HG02870 (cell line): Measurements from ENCODE around the gene TEX9.
"Not testable (repeated sequence)": the region's sequence is repeated elsewhere in the genome, so short reads cannot be mapped to it uniquely, and the experiment has no call there.

Experiments used
- ATAC-seq: cut with Tn5 transposase; IDR thresholded peaks from one replicate; pipeline ENCODE4 v1.9.1; 2021; ENCODE audit warnings: mild to moderate bottlenecking, moderate library complexity; ENCODE audit not compliant: unreplicated experiment

TEX9 gene

GRCh38 chr15:56361987-56362386, 3.2 kb upstream of the TEX9 start:
- ATAC-seq, result no peak

- no peak for ATAC-seq
These were observed 985 bp downstream of the TEX9 start for GRCh38 chr15:56366211-56366610.

- no peak for ATAC-seq
These were observed 1.9 kb downstream of the TEX9 start for GRCh38 chr15:56367156-56367555.

- no peak for ATAC-seq
These were observed 4.0 kb downstream of the TEX9 start for GRCh38 chr15:56369234-56369633.

GRCh38 chr15:56371495-56372147, 6.4 kb downstream of the TEX9 start:
- peak; percentile 91 for ATAC-seq

GRCh38 chr15:56374693-56375092, 9.5 kb downstream of the TEX9 start:
- ATAC-seq, result not testable (repeated sequence)

DNA sequence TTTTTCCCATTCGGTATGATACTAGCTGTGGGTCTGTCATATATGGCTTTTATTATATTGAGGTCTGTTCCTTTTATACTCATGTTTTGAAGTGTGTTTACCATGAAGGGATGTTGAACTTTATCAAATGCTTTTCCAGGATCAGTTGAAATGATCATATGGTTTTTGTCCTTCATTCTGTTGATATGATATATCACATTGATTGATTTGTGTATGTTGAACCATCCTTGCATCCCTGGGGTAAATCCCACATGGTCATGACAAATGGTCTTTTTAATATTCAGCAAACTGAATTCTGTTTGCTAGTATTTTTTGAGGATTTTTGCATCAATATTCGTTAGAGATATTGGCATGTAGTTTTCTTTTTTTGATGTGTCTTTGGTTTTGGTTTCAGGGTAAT, 12.6 kb downstream of the TEX9 start:
- ATAC-seq, result not testable (repeated sequence)

GRCh38 chr15:56383010-56383409, 17.8 kb downstream of the TEX9 start:
- ATAC-seq, result no peak

DNA sequence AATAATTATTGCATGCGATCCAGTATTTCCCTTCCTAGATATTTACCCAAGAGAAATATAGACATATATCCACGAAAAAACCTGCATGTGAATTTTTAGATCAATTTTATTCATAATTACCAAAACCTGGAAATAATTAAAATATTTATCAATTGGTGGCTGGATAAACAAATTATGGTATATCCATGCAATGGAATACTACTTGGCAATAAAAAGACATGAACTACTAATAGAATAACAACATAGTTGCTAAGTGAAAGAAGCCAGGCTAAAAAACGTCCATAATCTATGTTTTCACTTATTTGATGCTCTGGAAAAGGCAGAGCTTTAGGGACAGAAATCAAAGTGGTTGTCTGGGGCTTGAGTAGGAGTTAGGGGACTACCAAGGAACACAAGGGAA, 20.7 kb downstream of the TEX9 start:
- no peak for ATAC-seq

GRCh38 chr15:56390739-56391267, 25.6 kb downstream of the TEX9 start:
- ATAC-seq, result no peak

- no peak for ATAC-seq
These were observed 28.1 kb downstream of the TEX9 start for GRCh38 chr15:56393277-56393676.

DNA sequence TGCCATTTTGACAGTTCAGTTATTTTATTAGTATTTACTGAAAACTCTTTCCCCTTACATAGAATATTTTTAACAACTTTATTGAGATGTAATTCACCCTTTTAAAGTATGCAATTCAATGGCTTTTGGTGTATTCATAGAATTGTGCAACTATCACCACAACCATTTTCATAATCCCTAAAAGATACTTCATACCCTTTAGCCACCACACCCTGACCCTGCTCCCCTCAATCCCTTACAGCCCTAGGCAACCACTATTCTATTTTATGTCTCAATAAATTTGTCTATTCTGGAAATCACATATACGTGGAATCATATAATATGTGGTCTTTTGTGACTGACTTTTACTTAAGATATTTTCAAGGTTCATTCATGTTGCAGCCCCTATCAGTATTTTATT, 29.7 kb downstream of the TEX9 start:
- no peak for ATAC-seq

DNA sequence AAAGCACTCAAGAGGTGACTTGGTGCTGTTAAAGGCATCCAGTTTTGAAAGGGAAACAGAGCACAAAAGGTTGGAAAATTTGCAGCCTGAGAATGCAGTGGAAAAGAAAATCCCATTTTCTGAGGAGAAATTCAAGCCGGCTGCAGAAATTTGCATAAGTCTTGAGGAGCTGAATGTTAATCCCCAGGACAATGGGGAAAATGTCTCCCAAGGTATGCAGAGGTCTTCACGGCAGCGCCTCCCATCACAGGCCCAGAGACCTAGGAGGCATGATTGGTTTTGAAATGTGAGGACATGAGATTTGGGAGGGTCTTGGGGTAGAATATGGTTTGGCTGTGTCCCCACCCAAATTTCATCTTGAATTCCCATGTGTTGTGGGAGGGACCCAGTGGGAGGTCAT, 32.1 kb downstream of the TEX9 start:
- ATAC-seq, result not testable (repeated sequence)

GRCh38 chr15:56399209-56399608, 34.0 kb downstream of the TEX9 start:
- not testable (repeated sequence) for ATAC-seq

GRCh38 chr15:56410721-56411120, 45.5 kb downstream of the TEX9 start:
- no peak for ATAC-seq

DNA sequence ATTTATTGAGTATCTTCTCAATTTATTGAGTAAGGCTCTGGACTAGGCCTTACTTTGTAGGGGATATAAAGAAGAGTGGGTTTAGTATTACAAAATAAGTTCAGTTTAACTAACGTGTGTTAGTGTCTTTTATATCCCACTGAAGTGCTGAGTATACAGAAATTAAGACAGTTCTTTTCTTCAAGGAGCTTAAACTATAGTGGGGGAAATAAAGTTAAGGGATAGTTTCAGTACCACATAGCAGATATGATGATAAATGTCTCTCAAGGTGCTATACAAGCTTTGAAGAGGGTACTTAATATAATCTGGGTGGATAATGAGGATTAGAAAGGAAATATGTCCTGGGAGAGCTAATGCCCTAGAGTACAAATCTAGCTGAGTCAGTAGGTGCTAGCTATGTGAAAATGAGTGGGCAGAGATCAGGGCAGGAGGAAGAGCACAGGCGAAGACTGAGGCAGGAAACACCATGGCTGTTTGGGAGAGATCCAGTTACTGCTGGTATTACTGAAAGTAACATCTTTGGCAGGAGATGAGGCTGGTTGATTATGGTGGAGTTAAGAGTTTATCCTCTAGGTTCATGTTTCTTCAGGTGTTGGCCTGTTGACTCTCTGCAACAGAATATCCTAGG, 46.0 kb downstream of the TEX9 start:
- no peak for ATAC-seq

GRCh38 chr15:56413114-56413733, 48.0 kb downstream of the TEX9 start:
- ATAC-seq, result not testable (repeated sequence)

- no peak for ATAC-seq
These were observed 60.0 kb downstream of the TEX9 start for GRCh38 chr15:56425276-56425675.

DNA sequence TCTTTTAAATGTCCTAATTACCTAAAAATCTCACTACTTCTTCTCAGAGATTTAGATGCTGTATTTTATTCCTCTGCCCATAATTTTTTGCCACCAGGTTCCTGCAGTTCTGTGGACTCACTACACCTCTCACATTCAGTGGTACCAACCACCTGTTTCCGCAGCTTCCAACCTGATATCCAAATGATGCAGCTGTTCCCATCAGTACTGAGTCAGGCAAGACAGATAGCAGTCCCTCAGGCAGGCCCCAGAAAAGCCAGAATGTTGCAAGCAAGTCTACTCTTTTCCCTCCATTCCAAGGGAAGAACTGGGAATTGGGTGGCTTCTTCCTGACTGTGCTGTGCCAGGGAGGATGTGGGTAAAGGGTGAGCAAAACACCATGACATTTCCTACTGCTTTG, 60.8 kb downstream of the TEX9 start:
- no peak for ATAC-seq

DNA sequence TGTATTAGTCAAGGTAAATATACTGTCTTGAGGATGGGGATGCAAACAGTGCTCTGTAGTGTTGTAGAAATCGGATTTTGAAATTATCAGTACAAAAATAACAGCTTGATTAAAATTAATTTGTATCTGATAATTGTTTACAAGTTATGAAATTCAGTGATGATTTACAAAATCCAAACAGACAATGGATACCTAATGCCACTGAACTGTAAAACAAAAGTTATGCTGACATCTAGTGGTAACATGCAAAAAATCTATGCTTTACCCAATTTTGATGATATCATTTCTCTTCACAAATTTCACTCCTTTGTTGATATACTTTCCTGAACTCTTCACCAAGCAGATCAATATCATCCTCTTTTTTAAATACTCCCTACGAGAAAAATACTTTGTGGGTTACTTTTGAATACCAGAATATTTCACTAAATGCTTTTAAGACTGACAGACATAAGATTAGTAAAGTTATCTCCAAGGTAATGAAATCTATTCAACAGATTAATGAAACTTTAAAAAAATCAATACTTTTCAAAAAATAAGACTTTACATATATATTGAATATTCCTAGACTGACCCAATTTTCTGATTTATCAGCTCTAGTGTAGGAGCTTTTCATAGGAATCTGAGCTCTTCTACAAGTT, 63.7 kb downstream of the TEX9 start:
- ATAC-seq, result no peak

GRCh38 chr15:56432304-56432703, 67.1 kb downstream of the TEX9 start:
- no peak for ATAC-seq
